Measurements from ENCODE around the gene HOXD9. TPM values are rescaled to one million over a fixed set of nuclear protein-coding genes. Genes with fewer than 3 reads are reported as not detected.

HOXD9 gene
- total and polyA plus RNA-seq, 10 donors, result 1.1 to 4.0 (median 2.6) TPM

DNA sequence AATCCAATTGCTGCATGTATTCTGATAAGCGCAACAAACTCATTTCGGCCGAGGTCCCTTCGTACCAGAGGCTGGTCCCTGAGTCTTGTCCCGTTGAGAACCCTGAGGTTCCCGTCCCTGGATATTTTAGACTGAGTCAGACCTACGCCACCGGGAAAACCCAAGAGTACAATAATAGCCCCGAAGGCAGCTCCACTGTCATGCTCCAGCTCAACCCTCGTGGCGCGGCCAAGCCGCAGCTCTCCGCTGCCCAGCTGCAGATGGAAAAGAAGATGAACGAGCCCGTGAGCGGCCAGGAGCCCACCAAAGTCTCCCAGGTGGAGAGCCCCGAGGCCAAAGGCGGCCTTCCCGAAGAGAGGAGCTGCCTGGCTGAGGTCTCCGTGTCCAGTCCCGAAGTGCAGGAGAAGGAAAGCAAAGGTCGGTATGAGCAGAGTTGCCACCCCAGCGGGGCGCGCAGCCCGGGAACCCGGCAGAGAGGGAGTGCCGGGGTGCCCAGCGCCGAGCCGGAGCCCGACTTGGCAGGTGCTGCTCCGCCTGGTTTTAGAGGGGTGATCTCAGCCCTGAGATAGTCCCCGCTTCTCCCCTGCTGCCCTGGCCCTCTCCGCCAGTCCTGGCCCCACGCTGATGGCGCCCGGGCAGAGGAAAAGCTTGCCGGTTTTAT is 5.2 kb upstream of the HOXD9 start:
- H3K27ac ChIP-seq, result no peak overlapping the region
- intact Hi-C loops (cut with DNase I; ENCODE audit: low total_unique reads), result loop anchor here (10.0 kb wide), 1 partner anchor 698 kb away; no protein-coding TSS in a partner anchor
- TF ChIP-seq POLR2AphosphoS5 (IDR thresholded peaks at IDR 0.05), result no peak
- TF ChIP-seq, protein P1, sequence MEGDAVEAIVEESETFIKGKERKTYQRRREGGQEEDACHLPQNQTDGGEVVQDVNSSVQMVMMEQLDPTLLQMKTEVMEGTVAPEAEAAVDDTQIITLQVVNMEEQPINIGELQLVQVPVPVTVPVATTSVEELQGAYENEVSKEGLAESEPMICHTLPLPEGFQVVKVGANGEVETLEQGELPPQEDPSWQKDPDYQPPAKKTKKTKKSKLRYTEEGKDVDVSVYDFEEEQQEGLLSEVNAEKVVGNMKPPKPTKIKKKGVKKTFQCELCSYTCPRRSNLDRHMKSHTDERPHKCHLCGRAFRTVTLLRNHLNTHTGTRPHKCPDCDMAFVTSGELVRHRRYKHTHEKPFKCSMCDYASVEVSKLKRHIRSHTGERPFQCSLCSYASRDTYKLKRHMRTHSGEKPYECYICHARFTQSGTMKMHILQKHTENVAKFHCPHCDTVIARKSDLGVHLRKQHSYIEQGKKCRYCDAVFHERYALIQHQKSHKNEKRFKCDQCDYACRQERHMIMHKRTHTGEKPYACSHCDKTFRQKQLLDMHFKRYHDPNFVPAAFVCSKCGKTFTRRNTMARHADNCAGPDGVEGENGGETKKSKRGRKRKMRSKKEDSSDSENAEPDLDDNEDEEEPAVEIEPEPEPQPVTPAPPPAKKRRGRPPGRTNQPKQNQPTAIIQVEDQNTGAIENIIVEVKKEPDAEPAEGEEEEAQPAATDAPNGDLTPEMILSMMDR (IDR thresholded peaks at IDR 0.05 in 8 of 11, conservative IDR thresholded peaks at IDR 0.05 in 3 of 11), result no peak
- no peak for TF ChIP-seq POLR2A (IDR thresholded peaks at IDR 0.05)
- peaks cover 0 to 11% (median 0%) of the 10 kb centered on the region in 8 donors for H3K9me3 ChIP-seq
- peaks cover 8 to 100% (median 100%) of the 10 kb centered on the region in 7 donors for H3K27me3 ChIP-seq (replicated peaks in 1 of 7)
- no peak for DNase-seq
- H3K4me1 ChIP-seq, result peaks cover 0 to 31% (median 13%) of the 10 kb centered on the region in 6 donors
- 20 to 37% (median 22%) methylated on average over 27 to 40 of the region's 40 CpGs for WGBS, 5 donors
- no peak overlapping the region for H3K4me3 ChIP-seq
- H3K36me3 ChIP-seq, result no peaks in the 10 kb centered on the region

GRCh38 chr2:176117823-176118371 is 4.6 kb upstream of the HOXD9 start:
- Histone ChIP-seq H3K27me3 (replicated peaks in 1 of 7) (peaks cover 6 to 100% (median 100%) of the 10 kb centered on the region in 7 donors), H3K27ac (no peak overlapping the region), H3K4me1 (peaks cover 0 to 37% (median 19%) of the 10 kb centered on the region in 6 donors), H3K9me3 (peaks cover 0 to 11% (median 0%) of the 10 kb centered on the region in 8 donors), H3K36me3 (no peaks in the 10 kb centered on the region), H3K4me3 (no peak overlapping the region)
- intact Hi-C loops (cut with DNase I; ENCODE audit: low total_unique reads), result loop anchor here (10.0 kb wide), 1 partner anchor 697 kb away; no protein-coding TSS in a partner anchor
- TF ChIP-seq, protein P1 (IDR thresholded peaks at IDR 0.05 in 8 of 11, conservative IDR thresholded peaks at IDR 0.05 in 3 of 11), result no peak
- TF ChIP-seq POLR2AphosphoS5 (IDR thresholded peaks at IDR 0.05) (no peak), POLR2A (IDR thresholded peaks at IDR 0.05) (no peak)
- DNase-seq, result no peak
- WGBS, 5 donors, result 10 to 17% (median 14%) methylated on average over 11 of the region's 11 CpGs

DNA sequence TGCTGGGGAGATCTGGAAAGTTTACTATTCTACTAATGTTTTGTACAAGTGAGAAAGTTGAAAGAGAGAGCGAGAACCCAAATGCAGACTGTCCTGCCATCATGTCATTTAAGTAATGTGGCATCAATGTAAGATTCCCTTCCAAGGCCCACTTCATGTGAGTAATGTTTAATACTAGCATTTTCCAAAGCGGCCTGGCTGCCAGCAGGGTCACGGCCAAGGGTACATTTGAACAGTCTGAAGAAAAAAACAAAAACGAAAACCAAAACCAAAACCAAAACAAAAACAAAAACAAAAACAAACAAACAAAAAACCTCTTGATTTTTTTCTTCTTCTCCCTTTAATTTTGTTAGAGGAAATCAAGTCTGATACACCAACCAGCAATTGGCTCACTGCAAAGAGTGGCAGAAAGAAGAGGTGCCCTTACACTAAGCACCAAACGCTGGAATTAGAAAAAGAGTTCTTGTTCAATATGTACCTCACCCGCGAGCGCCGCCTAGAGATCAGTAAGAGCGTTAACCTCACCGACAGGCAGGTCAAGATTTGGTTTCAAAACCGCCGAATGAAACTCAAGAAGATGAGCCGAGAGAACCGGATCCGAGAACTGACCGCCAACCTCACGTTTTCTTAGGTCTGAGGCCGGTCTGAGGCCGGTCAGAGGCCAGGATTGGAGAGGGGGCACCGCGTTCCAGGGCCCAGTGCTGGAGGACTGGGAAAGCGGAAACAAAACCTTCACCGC is 3.7 kb upstream of the HOXD9 start:
- H3K36me3 ChIP-seq, result no peaks in the 10 kb centered on the region
- peaks cover 0 to 46% (median 25%) of the 10 kb centered on the region in 6 donors for H3K4me1 ChIP-seq
- H3K27ac ChIP-seq, result no peak overlapping the region
- no peak for DNase-seq
- WGBS, 5 donors, result 11 to 17% (median 12%) methylated on average over 24 of the region's 24 CpGs
- intact Hi-C loops (cut with DNase I; ENCODE audit: low total_unique reads), result loop anchor here (10.0 kb wide), 1 partner anchor 696 kb away; no protein-coding TSS in a partner anchor
- TF ChIP-seq POLR2AphosphoS5 (IDR thresholded peaks at IDR 0.05), result peak in 1 of 3 donors; percentile 12
- TF ChIP-seq POLR2A (IDR thresholded peaks at IDR 0.05), result no peak
- TF ChIP-seq, protein P1 (IDR thresholded peaks at IDR 0.05 in 8 of 11, conservative IDR thresholded peaks at IDR 0.05 in 3 of 11), result peak in 4 of 11 experiments; percentile 17 to 36 (median 26)
- H3K27me3 ChIP-seq (replicated peaks in 1 of 7), result peaks cover 13 to 100% (median 100%) of the 10 kb centered on the region in 7 donors
- H3K9me3 ChIP-seq, result peaks cover 0 to 11% (median 0%) of the 10 kb centered on the region in 8 donors
- H3K4me3 ChIP-seq, result peak overlapping the region in 1 of 8 donors; percentile 31

Data from spleen (tissue), 11 donors.